Fibroblast of pulmonary artery (primary cell): Measurements from ENCODE around the gene CHD2.

Experiments
- DNase-seq: peaks from one replicate; pipeline ENCODE4 v3.0.0-alpha.2; 2010; ENCODE audit warnings: low read depth
- H3K4me3 ChIP-seq: replicated peaks from 2 replicates; pipeline ENCODE4 v1.5.1; 2011; ENCODE audit warnings: low read depth, mild to moderate bottlenecking, control low read depth, low read length, moderate library complexity
- TF ChIP-seq, protein P1 (sequence below): IDR thresholded peaks from 2 replicates; pipeline ENCODE4 v1.5.1; 2011; ENCODE audit warnings: mild to moderate bottlenecking, control low read depth, low read length, inconsistent platforms; ENCODE audit errors: missing control alignments

Gene CHD2

DNA sequence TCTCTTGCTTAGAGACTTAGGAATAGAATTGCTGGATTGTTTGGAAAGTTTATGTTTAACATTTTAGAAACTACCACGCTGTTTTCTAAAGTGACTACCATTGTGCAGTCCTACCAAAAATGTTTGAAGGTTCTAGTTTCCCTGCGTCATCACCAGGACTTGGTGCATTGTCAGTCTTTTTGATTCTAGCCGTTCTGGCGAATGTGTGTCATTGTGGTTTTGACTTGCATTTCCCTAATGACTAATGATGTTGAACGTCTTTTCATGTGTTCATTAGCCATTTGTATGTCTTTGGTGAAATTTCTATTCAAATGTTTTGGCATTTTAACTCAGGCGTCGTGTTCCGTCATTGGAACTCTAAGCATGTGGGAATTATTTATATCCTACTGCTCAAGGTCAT, 58.0 kb downstream of the CHD2 start:
- H3K4me3 ChIP-seq, result no peak overlapping the region
- no peak for DNase-seq

DNA sequence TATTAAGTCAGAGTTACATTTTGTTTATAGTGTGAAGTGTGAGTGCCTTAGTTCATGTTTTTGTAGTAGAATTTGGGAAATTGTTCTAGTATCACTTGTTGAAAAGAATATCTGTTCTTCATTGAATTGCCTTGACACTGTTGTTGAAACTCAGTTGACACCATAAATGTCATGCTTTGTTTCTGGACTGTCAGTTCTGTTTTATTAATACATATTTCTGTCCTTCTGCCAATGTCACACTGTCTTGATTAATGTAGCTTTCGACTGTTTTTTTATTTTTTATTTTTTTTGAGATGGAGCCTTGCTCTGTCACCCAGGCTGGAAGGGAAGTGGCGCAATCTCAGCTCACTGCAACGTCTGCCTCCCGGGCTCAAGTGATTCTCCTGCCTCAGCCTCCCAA, 59.1 kb downstream of the CHD2 start:
- TF ChIP-seq, protein P1, sequence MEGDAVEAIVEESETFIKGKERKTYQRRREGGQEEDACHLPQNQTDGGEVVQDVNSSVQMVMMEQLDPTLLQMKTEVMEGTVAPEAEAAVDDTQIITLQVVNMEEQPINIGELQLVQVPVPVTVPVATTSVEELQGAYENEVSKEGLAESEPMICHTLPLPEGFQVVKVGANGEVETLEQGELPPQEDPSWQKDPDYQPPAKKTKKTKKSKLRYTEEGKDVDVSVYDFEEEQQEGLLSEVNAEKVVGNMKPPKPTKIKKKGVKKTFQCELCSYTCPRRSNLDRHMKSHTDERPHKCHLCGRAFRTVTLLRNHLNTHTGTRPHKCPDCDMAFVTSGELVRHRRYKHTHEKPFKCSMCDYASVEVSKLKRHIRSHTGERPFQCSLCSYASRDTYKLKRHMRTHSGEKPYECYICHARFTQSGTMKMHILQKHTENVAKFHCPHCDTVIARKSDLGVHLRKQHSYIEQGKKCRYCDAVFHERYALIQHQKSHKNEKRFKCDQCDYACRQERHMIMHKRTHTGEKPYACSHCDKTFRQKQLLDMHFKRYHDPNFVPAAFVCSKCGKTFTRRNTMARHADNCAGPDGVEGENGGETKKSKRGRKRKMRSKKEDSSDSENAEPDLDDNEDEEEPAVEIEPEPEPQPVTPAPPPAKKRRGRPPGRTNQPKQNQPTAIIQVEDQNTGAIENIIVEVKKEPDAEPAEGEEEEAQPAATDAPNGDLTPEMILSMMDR, result no peak
- DNase-seq, result no peak
- no peak overlapping the region for H3K4me3 ChIP-seq

More for the DNA sequence above, 58.0 kb downstream of the CHD2 start:
- TF ChIP-seq, protein P1, result no peak

DNA sequence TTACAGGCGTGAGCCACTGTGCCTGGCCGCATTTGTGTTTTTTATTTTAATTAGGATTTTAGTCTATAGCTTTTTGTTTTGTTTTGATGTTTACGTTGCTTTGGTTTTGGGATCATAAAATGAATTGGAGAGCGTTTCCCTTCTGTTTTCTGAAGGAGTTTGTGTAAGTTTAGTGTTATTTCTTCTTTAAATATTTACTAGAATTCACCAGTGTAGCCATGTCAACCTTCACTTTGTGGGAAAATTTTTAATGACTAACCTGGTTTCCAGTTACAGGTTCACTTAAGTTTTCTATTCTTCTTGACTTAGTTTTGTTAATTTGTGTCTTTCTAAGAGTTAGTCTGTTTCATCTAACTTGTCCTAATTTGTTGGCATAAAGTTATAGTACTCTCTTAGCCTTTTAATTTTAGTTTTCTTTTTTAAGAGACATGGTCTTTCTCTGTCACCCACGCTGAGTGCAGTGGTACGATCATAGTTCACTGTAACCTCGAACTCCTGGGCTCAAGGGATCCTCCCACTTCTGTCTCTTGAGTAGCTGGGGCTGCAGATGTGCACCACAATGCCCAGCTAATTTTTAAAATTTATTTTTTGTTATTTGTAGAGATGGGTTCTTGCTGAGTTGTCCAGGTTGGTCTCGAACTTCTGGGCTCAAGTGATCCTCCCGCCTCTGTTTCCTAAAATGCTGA, 61.0 kb downstream of the CHD2 start:
- DNase-seq, result no peak
- TF ChIP-seq, protein P1, result no peak
- no peak overlapping the region for H3K4me3 ChIP-seq

DNA sequence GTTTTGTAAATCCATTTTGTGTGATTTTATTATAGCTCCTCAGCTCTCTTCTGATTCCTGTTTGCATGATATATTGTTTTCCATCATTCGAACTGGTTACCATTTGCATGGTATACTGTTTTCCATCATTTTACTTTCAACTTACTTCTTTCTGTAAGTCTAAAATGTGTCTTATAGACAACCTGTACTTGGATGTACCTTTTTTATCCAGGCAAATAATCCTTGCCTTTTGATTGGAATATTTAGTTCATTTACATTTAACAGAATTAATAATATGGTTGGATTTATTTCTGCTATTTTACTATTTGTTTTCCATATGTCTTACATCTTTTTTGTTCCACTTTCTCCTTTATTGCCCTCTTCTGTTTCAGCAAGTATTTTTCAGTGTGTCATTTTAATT, 62.8 kb downstream of the CHD2 start:
- TF ChIP-seq, protein P1, result no peak
- DNase-seq, result no peak
- no peak overlapping the region for H3K4me3 ChIP-seq

DNA sequence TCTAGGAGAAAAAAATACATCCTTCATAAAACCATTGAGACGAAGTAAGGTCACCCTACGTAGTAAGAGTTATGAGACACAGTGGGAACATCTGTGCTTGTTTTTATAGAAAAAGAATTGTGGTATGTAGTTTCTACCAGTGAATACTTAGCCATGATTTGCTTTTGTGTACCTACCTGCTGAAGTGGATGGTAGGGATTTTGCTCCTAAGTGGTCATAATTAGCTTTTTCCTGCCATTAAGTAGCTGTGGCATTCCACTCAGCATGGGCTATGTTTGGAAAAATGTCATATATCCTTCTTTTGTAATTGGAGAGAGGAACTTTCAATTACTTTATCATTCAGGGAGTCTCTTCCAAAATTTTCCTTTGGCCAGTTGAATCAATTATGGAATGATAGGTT, 63.7 kb downstream of the CHD2 start:
- H3K4me3 ChIP-seq, result no peak overlapping the region
- no peak for DNase-seq
- TF ChIP-seq, protein P1, result no peak

DNA sequence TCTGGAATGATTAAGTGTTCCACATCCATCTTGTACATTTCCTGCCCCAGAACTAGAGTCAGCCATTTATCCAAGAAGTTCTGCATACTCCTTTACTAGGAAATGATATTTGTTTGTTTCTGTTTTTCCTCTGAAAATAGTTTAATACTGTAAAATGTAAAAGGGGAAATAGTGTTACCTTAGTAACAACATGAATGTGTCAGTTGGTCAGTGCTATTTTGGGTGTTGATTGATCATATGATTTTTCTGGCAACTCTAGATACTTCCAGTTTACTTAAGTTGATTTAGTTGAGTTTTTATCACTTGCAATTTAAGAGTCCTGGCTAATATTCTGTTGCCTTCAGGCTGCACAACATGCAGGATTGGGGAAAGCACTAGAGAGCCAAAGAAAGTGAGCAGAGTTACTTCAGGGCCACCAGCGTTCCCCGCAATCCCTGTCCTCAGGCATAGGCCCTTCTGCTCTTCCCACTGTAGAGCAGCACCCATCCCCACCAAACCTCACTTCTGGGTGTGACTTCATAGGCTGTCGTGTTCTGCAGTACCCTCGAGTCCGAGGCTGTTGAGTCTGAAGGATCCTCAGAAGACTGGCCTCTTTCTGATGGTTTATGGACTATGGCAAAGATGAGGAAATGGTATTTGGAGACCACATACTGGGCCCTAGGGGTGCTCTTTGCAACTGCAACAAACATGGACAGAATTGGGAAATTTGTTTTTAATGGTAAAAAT, 69.0 kb downstream of the CHD2 start:
- TF ChIP-seq, protein P1, result peak; percentile 16
- no peak for DNase-seq
- H3K4me3 ChIP-seq, result no peak overlapping the region
